PFSK-1 (cell line): ENCODE measurements around the gene GRK2.
A peak's percentile ranks its signal among the peaks of the same experiment; 100 is the strongest.

Experiments
- FOXP2 ChIP-seq: optimal IDR thresholded peaks from 2 replicates; pipeline ENCODE3; 2011; ENCODE audit warnings: borderline replicate concordance, control low read depth, inconsistent platforms; ENCODE audit not compliant: insufficient read depth; ENCODE audit errors: extremely low read length, extremely low read depth
- POLR2AphosphoS5 ChIP-seq: IDR thresholded peaks from 2 replicates; pipeline ENCODE4 v1.6.1; 2012; ENCODE audit warnings: low read depth, mild to moderate bottlenecking, control low read depth, low read length, moderate library complexity
- SIN3A ChIP-seq: IDR thresholded peaks from 2 replicates; pipeline ENCODE4 v1.6.1; 2012; ENCODE audit warnings: mild to moderate bottlenecking, low read length, moderate library complexity, borderline replicate concordance; ENCODE audit not compliant: insufficient read depth
- TAF1 ChIP-seq: IDR thresholded peaks from 2 replicates; pipeline ENCODE4 v1.6.1; 2012; ENCODE audit warnings: low read length, control low read depth, borderline replicate concordance; ENCODE audit not compliant: insufficient read depth
- TF ChIP-seq, protein P1 (sequence below), 2 experiments: IDR thresholded peaks; 2 replicates each; pipeline versions ENCODE4 v1.6.1 to v1.8.0; 2011 to 2012; ENCODE audit warnings: low read depth in 2 of 2, low read length in 2 of 2, control low read depth in 1 of 2, inconsistent platforms in 1 of 2, mild to moderate bottlenecking in 1 of 2, moderate library complexity in 1 of 2; ENCODE audit not compliant: insufficient read depth in 1 of 2

The GRK2 gene

DNA sequence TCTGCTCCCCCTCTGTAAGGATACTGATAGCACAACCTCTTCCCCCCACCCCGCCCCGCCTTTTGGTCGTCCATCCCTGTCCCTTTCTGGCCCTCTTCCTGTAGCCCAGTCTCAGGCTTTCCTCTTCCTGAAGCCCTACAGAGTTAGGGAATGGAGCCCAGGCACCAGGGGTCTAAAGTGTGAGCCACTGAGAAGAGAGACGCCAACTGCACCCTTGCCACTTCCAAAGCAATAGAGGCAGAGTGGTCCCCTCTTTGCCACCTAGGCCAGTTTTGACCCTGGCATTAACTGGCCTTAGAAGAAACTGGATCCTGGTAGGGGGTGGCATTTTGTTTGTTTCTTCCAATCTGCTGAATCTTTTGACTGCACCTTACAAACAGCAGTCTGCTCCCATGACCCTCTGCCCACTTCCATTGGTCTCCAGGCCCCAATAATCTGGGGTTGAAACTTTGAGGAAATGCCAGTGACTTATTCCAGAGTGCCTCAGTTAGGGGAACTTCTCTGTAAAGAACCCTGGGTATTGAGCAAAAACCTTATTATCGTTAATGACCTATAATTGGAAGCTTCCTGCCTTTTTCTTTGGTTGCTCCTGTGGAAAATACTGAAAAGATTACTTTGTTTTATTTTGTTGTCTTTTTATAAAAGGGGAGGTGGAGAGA lies 9.7 kb upstream of the GRK2 start:
- no peak for TF ChIP-seq TAF1
- TF ChIP-seq SIN3A = no peak
- no peak for TF ChIP-seq POLR2AphosphoS5
- TF ChIP-seq FOXP2 = no peak
- TF ChIP-seq, protein P1, sequence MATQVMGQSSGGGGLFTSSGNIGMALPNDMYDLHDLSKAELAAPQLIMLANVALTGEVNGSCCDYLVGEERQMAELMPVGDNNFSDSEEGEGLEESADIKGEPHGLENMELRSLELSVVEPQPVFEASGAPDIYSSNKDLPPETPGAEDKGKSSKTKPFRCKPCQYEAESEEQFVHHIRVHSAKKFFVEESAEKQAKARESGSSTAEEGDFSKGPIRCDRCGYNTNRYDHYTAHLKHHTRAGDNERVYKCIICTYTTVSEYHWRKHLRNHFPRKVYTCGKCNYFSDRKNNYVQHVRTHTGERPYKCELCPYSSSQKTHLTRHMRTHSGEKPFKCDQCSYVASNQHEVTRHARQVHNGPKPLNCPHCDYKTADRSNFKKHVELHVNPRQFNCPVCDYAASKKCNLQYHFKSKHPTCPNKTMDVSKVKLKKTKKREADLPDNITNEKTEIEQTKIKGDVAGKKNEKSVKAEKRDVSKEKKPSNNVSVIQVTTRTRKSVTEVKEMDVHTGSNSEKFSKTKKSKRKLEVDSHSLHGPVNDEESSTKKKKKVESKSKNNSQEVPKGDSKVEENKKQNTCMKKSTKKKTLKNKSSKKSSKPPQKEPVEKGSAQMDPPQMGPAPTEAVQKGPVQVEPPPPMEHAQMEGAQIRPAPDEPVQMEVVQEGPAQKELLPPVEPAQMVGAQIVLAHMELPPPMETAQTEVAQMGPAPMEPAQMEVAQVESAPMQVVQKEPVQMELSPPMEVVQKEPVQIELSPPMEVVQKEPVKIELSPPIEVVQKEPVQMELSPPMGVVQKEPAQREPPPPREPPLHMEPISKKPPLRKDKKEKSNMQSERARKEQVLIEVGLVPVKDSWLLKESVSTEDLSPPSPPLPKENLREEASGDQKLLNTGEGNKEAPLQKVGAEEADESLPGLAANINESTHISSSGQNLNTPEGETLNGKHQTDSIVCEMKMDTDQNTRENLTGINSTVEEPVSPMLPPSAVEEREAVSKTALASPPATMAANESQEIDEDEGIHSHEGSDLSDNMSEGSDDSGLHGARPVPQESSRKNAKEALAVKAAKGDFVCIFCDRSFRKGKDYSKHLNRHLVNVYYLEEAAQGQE (IDR thresholded peaks at IDR 0.05; ENCODE audit: insufficient read depth in 1 of 2, low read depth in 2 of 2, low read length in 2 of 2) = no peak

DNA sequence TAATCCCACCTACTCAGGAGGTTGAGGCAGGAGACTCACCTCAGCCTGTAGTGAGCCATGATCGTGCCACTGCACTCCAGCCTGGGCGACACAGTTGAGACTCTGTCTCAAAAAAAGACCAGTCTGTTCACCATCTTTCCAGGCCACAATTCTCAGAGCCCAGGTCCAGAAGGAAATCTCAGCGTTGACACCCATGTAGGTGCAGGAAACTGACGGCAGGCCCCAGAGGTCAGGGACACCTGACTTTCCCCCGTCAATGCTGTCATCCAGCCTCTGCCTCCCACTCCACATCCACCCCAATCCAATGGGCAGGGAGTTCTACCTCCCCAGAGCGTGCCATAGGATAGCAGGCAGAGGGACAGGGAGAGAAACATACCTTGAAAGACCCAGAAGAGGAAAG lies 5.9 kb upstream of the GRK2 start:
- TF ChIP-seq, protein P1 (IDR thresholded peaks at IDR 0.05; ENCODE audit: insufficient read depth in 1 of 2, low read depth in 2 of 2, low read length in 2 of 2) = no peak
- no peak for TF ChIP-seq FOXP2
- TF ChIP-seq SIN3A = no peak
- no peak for TF ChIP-seq POLR2AphosphoS5
- TF ChIP-seq TAF1 = no peak

DNA sequence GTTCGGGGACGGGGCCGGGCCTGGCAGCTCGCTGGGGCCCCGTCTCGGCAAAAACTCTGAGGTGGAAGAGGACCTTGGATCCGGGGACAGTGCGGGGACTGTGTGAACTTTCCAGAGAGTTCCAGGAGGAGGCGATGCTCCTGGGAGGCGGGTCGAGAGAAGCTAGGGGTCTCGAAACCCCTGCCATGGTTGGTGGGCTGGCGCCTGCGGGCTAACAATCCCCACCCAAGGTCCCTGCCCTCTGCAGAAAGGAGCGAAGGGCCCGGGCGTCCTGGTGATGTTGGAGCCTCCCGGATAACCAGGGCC lies 4.7 kb upstream of the GRK2 start:
- TF ChIP-seq FOXP2 = no peak
- TF ChIP-seq SIN3A = no peak
- TF ChIP-seq TAF1 = no peak
- no peak for TF ChIP-seq POLR2AphosphoS5

DNA sequence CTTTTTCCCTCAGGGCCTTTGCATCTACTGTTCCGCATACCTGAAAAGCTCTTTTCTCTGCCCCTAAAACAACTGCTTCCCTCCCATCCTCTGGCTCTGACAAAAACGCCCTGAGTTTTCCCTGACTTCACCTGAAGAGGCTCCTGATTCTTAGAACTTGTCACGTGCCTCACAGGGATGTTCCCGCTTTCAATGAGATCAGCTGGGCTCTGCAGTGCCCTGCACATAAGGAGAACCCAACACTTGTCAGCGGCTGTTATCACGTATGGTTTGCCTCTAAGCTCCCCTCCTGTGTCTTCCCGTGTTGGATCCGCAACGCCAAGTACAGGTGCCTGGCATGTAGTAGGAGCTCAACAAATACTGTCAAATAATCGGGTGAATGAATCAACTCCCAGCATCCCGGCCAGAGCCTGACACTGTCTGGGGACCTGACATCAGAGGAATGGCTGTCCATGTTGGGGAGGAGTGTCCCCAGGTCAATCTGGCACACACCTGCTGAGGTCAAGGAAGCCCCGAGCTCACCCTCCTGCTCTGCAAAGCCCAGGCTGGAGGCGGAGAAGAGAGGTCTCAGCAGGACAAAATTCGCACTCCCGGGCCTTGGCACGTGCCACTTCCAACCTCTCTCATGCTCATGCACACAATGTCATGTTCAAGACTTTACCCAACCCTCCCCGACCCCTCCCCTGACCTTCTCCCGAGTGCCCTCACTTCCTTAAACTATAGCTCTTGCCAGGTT lies 4.2 kb upstream of the GRK2 start:
- TF ChIP-seq FOXP2 = no peak
- TF ChIP-seq POLR2AphosphoS5 = no peak
- TF ChIP-seq, protein P1 (IDR thresholded peaks at IDR 0.05; ENCODE audit: insufficient read depth in 1 of 2, low read depth in 2 of 2, low read length in 2 of 2) = no peak
- TF ChIP-seq SIN3A = no peak
- TF ChIP-seq TAF1 = no peak

DNA sequence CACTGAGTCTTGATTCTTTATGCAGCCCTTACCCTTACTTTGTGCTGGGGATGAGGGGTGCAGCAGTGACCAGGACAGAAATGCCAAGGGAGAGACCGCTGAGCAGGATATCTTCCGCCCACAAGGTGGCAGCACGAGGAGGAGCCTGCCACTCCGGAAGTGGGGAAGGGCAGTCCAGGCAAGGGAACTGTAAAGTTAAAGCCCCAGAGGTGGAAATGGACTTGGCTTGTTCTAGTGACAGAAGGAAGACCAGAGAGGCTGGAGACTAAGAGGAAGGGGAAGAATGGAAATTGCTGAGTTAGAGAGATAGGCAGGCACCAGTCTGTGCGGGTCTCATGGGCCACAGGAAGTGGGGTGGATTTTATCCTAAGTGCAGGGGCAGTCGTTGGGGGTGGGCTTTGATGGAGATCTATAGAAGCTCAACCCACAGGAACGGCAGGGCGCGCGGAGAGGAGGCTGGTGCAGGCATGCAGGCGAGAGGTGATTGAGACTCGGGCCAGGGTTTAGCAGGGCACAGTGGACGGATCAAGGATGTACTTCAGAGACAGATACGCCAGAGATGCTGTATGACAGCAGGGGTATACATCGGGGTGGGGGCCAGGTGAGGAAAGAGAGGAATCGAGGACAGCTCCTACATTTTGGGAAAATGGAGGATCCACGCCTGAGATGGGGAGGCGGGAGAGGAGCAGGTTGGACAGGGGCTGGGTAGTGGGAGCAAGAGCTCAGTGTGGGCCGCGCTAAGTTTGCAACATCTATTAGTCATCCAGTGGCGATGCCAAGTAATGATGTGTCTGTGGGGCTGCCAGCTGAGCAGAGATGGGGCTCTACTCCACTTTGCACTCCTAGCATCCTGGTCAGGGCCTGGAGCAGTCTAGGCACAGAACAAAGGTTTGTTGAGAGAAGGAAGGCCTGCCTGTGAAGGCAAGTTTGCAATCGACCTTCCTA lies 3.3 kb upstream of the GRK2 start:
- TF ChIP-seq, protein P1 (IDR thresholded peaks at IDR 0.05; ENCODE audit: insufficient read depth in 1 of 2, low read depth in 2 of 2, low read length in 2 of 2) = no peak
- TF ChIP-seq TAF1 (0 out of 2 replicates have a peak, but pooled peaks have one; percentile 25), SIN3A (no peak), FOXP2 (peak; percentile 61), POLR2AphosphoS5 (no peak)
